HG02884 (cell line): ENCODE measurements around the gene FGF9.

Experiments
- ATAC-seq: cut with Tn5 transposase; IDR thresholded peaks from one replicate; pipeline ENCODE4 v1.9.1; 2021; ENCODE audit warnings: mild to moderate bottlenecking, moderate library complexity; ENCODE audit not compliant: unreplicated experiment

FGF9 gene

DNA sequence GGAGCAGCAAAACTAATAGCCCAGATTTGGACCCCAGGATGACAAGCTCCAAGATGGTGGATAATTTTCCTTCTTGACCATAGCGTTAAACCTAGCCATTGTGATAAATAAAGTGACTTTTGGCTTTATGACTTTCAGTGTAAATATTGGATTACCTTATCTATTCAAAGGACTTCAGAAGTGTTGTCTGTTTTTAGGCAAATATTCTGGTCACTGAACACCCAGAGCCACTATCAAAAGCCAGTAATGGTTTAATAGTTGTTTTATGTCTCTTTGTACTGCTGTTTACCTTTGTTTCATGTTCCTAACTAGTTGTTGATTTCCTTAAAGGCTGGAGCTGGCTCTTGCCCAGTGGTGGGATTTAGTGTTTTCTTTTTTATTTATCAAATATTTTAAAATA, 81.6 kb downstream of the FGF9 start:
- ATAC-seq, result no peak

DNA sequence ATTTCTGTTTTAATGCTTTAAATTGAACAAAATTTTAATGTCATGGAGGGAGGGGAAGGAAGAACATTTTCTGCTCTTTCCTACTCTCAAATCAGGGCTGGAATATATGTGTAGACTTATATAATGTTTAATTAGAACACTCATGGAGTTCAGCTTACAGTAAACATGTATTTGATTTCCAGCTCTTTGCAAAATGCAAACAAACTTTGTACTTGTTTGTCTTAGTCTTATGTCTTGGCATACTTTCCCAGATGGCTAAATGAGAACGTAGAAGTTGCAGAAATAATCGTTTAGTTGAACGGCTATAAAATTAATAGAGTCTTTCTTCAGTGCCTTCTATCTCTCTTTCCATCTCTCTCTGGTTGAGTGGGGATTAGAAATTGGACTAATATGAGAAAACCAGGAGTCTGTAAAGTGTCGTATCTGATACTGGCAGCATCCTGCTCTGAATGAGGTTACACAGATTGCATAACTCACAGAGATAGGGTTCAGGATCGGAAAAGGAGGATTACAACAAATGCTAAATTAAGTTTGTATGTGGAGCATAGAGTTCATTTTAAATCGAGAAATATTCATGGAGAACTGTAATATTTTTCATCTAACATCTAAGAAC, 82.3 kb downstream of the FGF9 start:
- no peak for ATAC-seq
